Tibial artery (tissue), 4 donors: Measurements from ENCODE around the gene DIS3L2.

Experiments
- DNase-seq, 2 donors: peaks; one replicate each; pipeline ENCODE4 v3.0.0-alpha.2; 2019
- H3K27ac ChIP-seq, 2 donors: fragments of 200-600 bp; sonication (generic) in 1 of 2; 1 replicate in 1 of 2; 2 replicates in 1 of 2; pipeline ENCODE4 v1.5.1; 2018 to 2019; ENCODE audit warnings: mild to moderate bottlenecking in 1 of 2
- H3K27me3 ChIP-seq, 2 donors: fragments of 200-600 bp; sonication (generic) in 1 of 2; one replicate each; pipeline versions ENCODE4 v1.5.1 to v1.6.0; 2016 to 2019
- H3K36me3 ChIP-seq, 3 donors: fragments of 200-600 bp; sonication (generic) in 2 of 3; one replicate each; pipeline ENCODE4 v1.5.1; 2016 to 2019; ENCODE audit warnings: mild to moderate bottlenecking in 2 of 3
- H3K4me1 ChIP-seq, 4 donors: fragments of 200-600 bp; sonication (generic) in 2 of 4; 1 replicate in 3 of 4; 2 replicates in 1 of 4; pipeline ENCODE4 v1.5.1; 2016 to 2019
- H3K4me3 ChIP-seq, 2 donors: fragments of 200-600 bp; sonication (generic) in 1 of 2; 1 replicate in 1 of 2; 2 replicates in 1 of 2; pipeline ENCODE4 v1.5.1; 2018 to 2019; ENCODE audit warnings: mild to moderate bottlenecking in 2 of 2
- H3K9me3 ChIP-seq, 3 donors: fragments of 200-600 bp; sonication (generic) in 1 of 3; one replicate each; pipeline ENCODE4 v1.5.1; 2016 to 2019
- intact Hi-C: fragments of 100-400 bp; cut with DNase I; formaldehyde crosslinking; loops from one replicate; pipeline ENCODE4 v1.15.0; 2023; ENCODE audit warnings: low total_unique reads
- TF ChIP-seq, protein P1 (sequence below), 2 experiments: fragments of 200-600 bp in 1 of 2; fragments of 450-650 bp in 1 of 2; IDR thresholded peaks; one replicate each; pipeline ENCODE4 v1.5.1; 2017 to 2019; ENCODE audit warnings: antibody characterized with exemption in 2 of 2, mild to moderate bottlenecking in 1 of 2, moderate library complexity in 1 of 2

The DIS3L2 gene

DNA sequence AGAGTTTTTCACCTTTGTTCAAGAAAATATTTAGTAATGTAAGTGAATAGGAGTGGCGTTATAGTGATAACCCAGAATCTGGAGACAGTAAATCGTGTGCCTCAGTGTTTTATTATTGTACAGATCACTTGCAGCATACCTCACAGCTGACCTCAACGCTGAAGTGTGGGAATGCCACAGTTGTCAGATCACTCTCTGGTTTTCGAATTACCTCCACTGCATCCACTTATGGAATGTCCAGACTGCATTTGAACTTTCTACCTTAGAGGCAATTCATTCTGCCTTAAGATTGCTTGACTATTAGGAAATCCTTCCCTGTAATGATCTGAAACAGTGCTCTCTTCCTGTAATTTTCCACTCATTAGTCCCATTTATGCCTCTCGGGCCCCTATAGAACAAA is 252.5 kb downstream of the DIS3L2 start:
- intact Hi-C loops, result no loop called here
- peaks cover 8 to 13% (median 10%) of the 10 kb centered on the region in 3 donors for H3K36me3 ChIP-seq
- no peak overlapping the region for H3K4me3 ChIP-seq
- H3K9me3 ChIP-seq, result no peaks in the 10 kb centered on the region
- no peak for DNase-seq
- H3K27ac ChIP-seq, result no peak overlapping the region
- TF ChIP-seq, protein P1, sequence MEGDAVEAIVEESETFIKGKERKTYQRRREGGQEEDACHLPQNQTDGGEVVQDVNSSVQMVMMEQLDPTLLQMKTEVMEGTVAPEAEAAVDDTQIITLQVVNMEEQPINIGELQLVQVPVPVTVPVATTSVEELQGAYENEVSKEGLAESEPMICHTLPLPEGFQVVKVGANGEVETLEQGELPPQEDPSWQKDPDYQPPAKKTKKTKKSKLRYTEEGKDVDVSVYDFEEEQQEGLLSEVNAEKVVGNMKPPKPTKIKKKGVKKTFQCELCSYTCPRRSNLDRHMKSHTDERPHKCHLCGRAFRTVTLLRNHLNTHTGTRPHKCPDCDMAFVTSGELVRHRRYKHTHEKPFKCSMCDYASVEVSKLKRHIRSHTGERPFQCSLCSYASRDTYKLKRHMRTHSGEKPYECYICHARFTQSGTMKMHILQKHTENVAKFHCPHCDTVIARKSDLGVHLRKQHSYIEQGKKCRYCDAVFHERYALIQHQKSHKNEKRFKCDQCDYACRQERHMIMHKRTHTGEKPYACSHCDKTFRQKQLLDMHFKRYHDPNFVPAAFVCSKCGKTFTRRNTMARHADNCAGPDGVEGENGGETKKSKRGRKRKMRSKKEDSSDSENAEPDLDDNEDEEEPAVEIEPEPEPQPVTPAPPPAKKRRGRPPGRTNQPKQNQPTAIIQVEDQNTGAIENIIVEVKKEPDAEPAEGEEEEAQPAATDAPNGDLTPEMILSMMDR (IDR thresholded peaks at IDR 0.05), result no peak
- H3K27me3 ChIP-seq, result no peaks in the 10 kb centered on the region
- H3K4me1 ChIP-seq, result no peaks in the 10 kb centered on the region

DNA sequence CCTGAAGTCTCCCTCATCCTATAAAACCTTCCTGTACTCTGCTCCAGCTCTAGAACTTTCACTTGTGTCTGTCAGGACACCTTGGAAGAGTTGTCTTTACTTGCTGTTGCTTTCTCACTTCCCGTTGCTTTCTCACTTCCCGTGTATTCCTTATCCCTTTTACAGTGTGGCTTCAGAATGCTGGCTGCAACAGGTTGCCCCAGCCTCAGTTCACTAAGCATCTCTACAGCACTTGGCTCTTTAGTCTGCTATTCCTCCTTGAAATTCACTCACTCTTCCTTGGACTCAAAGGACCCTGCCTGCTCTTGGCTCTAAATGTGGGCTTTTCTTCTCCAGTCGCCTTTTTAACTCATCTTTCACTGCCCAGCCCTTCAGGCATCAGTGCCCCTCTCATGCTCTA is 254.5 kb downstream of the DIS3L2 start:
- H3K27me3 ChIP-seq, result no peaks in the 10 kb centered on the region
- H3K9me3 ChIP-seq, result no peaks in the 10 kb centered on the region
- intact Hi-C loops, result no loop called here
- TF ChIP-seq, protein P1 (IDR thresholded peaks at IDR 0.05), result no peak
- H3K4me1 ChIP-seq, result no peaks in the 10 kb centered on the region
- H3K27ac ChIP-seq, result no peak overlapping the region
- H3K4me3 ChIP-seq, result no peak overlapping the region
- peaks cover 0 to 3% (median under 1%) of the 10 kb centered on the region in 3 donors for H3K36me3 ChIP-seq
- DNase-seq, result no peak

DNA sequence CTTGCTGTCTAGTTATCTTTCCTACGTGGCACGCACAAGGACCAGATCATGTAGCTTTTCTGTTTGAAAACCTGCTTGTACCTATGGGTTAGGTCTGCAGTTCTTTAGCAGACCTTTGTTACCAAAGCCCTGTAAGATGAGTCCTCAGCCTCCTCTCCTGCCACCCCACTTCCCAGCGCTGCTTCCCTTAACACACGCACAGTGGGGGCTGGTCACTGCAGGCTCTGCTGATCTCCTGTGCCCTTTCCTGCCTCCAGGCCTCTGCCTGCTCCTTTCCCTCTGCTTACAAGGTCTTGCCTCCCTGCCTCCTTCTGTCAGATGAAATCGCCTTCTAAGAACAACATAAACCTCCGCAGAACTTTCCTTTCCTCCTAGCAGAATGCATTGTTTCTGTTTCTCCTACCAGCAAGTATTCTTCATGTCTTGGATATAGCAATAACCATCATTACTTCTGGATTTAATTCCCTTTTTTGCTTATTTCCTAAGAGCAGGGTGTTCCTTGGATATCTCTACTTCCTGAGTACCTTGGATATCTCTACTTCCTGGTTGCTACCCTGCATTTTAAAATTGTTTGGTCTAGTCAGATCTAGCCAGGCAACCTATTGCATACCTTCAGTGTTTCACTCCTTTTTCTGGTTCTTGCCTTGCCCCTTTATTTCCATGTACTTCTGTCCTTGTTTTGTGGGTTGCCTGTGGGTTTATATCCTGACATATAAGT is 257.4 kb downstream of the DIS3L2 start:
- Histone ChIP-seq H3K27ac (no peak overlapping the region), H3K27me3 (no peaks in the 10 kb centered on the region), H3K9me3 (no peaks in the 10 kb centered on the region), H3K4me3 (no peak overlapping the region), H3K4me1 (no peaks in the 10 kb centered on the region), H3K36me3 (peaks cover 0 to 4% (median 3%) of the 10 kb centered on the region in 3 donors)
- TF ChIP-seq, protein P1 (IDR thresholded peaks at IDR 0.05), result no peak
- no peak for DNase-seq
- intact Hi-C loops, result no loop called here

DNA sequence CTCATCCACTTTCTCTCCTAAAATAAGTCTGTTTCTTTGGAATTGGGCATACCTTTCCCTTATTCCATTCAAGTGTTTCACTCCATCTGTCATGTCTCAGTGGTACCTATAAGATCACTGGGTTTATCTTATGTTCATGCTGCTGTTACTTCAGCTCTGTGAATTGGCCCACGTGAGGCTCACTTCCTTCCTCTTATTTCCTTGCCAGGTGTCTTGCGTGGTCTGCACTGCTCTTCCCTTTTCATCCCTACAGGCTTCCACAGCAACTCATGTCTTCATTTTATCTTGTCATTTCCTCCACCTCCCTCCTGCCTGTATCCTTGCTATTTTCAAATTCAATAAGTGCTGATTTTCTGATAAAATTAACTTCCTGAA is 258.0 kb downstream of the DIS3L2 start:
- Histone ChIP-seq H3K36me3 (peaks cover 0 to 4% (median 3%) of the 10 kb centered on the region in 3 donors), H3K9me3 (no peaks in the 10 kb centered on the region), H3K4me3 (no peak overlapping the region), H3K27me3 (no peaks in the 10 kb centered on the region), H3K4me1 (no peaks in the 10 kb centered on the region), H3K27ac (no peak overlapping the region)
- TF ChIP-seq, protein P1 (IDR thresholded peaks at IDR 0.05), result no peak
- intact Hi-C loops, result no loop called here
- no peak for DNase-seq

DNA sequence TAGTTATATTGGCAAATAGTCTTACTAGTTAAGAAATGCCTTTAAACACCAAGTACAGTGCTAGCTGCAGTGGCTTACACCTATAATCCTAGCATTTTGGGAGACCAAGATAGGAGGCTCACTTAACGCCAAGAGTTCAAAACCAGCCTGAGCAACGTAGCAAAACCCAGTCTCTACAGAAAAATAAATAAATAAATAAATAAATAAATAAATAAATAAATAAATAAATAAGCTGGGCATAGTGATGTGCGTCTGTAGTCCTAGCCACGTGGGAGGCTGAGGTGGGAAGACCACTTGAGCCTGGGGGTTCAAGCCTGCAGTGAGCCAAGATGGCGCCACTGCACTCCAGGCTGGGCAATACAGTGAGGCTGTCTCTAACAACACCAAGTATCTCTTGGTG is 258.4 kb downstream of the DIS3L2 start:
- peaks cover 0 to 4% (median 3%) of the 10 kb centered on the region in 3 donors for H3K36me3 ChIP-seq
- no peak overlapping the region for H3K4me3 ChIP-seq
- DNase-seq, result no peak
- no peaks in the 10 kb centered on the region for H3K9me3 ChIP-seq
- no peaks in the 10 kb centered on the region for H3K27me3 ChIP-seq
- intact Hi-C loops, result no loop called here
- no peaks in the 10 kb centered on the region for H3K4me1 ChIP-seq
- TF ChIP-seq, protein P1 (IDR thresholded peaks at IDR 0.05), result no peak
- H3K27ac ChIP-seq, result no peak overlapping the region
